ENCODE measurements around the gene AFAP1L2.

The AFAP1L2 gene

DNA sequence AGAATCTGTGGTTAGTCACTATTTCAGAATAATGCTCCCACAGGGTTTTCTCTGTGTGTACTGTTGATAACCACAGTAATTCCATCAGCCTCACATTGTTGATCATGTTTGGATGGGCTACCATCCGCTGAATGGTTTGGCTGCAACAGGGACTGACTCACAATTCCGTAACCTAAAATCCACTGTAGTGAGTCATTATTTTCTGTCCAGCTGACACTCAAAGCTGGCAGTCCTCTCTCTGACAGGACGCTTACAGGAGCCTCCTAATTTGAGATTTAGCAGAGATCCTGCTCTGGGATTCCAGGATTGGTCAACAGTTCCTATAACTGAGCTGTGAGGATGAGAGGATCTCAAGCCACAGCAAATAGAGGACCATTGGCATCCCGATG, 132.5 kb downstream of the AFAP1L2 start:
- DNase-seq (ENCODE audit: low spot score): no peak

DNA sequence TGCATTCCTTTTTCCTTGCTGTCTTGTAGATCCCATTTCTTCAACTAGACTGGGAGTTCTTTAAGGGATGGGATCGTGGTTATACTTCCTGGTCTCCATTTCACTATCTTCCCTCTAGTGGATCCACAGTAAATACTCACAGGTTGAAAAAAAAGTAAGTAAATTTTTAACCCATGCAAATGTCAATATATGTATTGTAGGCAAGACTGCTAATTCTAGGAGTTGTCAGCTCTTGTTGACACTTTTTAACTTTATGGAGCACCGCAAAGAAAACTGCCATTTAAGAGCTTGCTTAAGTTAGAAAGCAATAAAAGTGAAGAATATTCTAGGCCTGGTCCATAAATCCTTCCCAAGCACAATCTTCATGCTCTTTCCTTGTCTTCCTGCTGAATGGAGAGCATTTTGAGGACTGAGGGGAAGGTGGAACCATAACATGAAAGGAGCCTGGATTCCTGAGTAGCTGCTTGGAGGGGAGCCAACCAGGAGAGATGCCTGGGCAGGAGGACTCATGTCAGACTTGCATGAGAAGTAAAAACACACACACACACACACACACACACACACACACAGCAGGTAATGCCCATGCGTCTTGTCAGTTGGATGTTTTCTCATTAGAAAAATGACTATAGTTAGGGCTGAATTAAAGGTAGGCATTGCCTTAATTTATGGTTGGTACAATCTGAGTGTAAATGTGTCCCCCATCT, 133.1 kb downstream of the AFAP1L2 start:
- DNase-seq (ENCODE audit: low spot score): no peak

DNA sequence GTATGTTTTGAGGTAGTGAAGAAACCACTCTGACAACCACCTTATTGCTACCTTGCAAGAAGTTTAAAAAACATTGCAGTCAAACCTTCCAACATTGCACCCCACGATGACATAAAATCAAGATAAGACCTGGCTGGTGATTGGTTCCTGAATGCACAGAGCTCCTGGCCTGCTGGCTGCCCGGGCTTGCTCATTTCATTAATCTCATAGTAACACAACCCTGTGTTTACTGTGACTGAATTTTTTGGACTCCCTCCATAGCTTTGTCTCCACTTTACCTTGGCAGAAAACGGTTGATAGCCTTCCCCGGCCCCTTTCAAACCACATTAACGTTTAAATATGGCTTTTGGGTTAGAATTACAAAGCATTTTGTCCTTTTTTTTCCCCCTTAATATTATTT, 137.8 kb downstream of the AFAP1L2 start:
- DNase-seq (ENCODE audit: low spot score): no peak

DNA sequence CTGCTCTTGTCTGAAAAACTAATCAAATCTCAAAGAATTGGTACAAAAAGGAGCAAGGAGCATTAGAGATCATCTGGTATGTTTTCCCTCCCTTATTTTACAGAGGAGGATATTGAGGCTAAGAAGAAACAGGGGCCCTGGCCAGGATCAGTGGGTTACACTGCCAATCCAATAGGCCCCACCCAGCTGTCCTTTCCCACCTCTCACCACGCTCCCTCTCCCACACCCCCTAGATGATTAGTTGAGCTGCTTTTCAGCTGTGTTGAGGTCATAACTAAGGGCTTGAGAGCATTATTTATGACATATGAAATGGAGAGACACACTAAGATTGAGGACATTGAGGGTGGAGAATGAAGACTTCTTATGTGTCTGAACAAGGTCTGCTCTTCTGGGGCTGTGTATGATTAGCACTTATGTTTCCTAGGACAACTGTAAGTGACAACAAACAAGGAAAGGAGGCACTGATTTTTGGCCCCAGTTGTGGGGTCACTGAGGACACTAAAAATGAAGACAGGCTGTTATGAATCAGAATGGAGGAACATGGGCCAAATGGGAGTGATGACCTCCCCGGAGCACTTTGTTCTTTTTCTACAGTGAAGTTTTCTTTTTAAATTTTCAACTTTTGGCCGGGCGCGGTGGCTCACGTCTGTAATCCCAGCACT, 138.8 kb downstream of the AFAP1L2 start:
- no peak for DNase-seq (ENCODE audit: low spot score)

DNA sequence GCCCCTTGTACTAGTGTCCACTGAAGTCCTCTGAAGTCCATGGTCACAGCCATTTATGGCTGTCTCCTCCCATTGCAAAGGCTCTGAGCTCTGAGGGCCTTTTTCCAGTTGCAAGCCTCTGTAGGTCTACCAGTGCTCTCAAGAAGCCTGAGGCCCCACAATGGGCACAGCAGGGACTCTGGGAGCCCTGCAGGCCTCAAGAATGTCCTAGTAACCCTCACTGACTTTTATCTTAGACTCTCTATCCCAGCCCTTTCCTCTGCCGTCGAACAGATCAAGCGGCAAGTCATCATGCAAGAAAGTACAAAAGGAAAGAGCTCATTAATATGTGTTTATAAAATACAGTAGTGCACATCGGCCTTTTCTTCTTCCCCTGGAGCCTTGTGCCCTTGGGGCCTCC, 141.8 kb downstream of the AFAP1L2 start:
- DNase-seq (ENCODE audit: low spot score): no peak

DNA sequence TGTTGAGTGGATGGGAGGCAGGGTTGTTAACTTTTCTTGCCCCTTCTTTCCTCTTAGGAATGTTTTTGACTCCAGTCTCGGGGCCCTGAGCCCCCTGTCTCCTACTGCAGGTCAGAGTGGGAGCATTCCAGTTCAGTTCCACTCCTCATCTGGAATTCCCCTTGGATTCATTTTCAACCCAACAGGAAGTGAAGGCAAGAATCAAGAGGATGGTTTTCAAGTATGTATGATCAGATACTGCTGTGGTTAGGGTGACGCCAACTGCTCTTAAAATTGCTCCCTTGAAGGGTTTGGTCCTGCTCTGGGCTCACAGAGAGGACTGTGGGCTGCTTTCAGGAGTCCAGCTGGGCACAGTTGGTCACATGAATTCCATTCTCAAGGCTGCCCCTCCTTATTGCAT, 143.2 kb downstream of the AFAP1L2 start:
- no peak for DNase-seq (ENCODE audit: low spot score)

DNA sequence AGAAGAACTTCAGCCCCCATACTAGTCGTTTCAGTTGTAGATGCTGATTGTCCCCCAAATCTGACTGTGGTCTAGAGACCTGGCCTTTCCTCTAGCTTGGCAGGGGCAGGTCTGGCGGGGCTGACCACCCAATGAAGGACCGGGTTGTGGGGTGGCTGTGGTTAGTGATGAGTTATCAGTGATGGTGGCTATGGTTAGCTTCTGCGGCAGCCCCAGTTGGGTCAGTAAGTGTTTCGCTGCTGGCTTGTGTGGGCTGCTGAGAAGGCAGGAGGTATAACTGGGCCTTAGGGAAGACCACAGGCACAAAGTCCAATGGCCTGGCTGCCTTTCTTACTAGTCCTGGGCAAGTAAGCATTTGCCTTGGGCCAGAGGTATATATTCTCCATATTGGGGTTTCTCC, 143.9 kb downstream of the AFAP1L2 start:
- no peak for DNase-seq (ENCODE audit: low spot score)

DNA sequence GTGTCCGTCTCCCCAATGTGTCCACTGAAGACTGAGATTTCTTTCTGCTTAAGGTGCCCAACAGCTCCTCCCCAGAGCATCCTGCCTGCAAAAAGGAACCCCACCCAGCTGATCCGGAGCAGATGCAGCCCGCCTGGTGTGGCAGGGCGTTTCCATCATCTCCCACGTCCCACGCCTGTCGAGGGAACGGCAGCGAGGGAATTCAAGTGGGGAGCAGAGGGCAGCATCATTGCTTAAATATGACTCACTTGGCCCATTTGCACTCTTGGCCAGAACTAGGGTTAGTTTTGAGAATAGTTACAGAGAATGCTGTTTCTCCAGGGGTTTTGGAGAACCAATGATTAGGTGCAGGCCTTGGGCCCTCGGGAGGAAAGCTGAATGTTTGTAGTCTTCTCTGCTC, 144.5 kb downstream of the AFAP1L2 start:
- no peak for DNase-seq (ENCODE audit: low spot score)

DNA sequence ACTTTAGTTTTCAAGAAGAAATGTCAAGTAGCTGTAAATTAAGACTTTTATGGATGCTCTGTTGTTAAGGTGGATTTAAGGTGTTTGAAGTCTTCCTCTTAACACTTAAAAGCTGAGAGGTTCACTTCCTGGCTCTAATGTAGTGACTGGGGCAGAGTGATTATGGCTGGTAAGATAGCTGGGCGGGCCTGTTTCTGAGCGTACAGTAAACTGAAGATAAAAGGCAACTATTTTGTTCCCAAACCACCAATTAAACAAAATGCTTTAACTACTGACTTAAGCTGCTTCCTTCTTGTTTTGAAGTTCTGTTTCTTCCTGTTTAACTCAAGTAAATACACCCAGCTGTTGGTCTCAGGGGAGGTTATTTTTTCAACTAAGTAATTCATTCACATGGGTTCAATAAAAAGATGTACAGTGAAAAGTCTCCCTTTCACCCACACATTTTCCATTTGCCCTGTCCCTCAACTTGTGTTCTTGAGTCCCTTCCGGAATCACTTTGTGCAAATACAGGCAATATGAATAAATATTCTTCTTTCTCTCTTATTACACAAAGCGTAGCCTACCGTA, 145.9 kb downstream of the AFAP1L2 start:
- DNase-seq (ENCODE audit: low spot score): no peak

DNA sequence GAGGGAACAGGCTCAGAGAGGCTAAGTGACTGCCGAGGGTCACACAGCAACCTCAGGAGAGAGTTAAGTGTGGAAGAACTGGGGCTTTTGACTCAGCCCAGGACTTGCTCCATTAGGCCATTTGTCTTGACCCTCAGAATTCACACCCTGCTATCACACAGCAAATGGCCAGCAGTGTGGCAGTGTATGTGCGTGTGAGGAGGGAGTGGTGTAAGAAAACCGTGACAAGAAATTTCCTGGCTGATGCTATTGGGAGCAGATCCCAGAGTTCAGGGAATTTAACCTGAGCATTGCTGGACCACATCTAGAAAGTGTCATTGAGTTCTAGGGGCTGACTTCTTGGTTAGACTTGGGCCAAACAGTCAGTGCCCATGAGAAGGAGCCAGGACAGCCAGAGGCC, 146.8 kb downstream of the AFAP1L2 start:
- DNase-seq (ENCODE audit: low spot score): no peak

DNA sequence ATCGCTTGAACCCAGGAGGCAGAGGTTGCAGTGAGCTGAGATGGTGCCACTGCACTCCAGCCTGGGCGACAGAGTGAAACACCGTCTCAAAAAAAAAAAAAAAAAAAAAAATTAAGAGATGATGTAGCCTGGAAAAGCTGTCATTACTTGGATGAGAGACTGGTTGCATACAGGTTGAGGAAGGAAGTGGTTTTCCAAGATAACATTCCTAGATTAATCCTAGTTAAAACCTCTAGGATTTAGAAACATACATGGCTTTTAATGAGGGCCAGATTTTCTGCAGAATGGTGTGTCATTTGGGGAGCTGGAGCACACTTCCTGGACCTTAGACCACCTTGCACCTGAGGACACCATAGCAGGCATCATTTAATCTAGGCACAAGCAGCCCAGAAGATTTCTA, 147.5 kb downstream of the AFAP1L2 start:
- no peak for DNase-seq (ENCODE audit: low spot score)

DNA sequence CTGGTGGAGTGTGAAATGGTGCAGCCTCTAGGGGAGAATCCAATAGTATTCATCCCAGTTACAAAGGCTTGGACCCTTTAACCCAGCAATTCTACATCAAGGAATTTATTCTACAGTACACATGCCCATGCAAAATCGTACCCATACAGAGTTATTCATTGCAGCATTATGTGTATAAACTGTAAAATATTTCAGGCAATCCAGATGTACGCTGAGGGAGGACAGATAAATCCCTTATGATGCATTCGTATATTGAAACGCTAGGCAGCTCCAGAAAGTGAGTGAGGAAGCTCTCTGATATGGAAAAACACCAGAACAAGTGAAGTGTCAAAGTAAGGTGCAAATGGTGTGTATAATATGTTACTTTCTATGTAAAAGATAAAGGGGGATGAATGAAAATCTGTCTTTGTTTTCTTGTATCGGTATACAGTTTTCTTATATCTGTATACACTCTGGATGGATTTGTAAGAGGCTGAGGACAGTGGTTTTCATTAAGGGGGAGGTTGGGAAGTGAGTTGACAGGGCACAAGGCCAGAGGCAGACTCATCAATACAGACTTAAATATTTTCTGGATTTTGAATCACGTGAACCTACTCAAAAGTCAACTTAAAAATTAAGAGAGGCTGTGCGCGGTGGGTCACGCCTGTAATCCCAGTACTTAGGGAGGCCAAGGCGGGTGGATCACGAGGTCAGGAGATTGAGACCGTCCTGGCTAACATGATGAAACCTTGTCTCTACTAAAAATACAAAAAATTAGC, 148.1 kb downstream of the AFAP1L2 start:
- DNase-seq (ENCODE audit: low spot score): no peak

DNA sequence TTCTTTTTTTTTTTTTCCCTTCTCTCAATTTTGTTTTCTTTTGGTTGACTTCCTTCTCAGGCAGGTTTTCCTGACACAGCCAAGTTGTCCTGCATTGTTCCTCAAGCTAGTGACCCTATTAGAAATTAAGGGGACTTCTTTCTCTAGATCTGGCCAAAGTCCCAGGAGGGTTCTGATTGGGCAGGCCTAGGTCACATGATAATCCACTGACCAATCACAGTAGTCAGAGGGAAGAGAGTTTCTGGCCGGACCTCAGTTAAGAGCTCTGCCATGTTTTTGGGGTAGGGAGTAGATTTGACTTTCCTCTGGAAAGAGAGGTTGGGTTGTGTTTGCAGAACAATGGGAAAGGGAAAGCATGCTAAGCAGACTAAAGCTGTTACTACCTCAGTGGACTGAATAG, 149.1 kb downstream of the AFAP1L2 start:
- no peak for DNase-seq (ENCODE audit: low spot score)

DNA sequence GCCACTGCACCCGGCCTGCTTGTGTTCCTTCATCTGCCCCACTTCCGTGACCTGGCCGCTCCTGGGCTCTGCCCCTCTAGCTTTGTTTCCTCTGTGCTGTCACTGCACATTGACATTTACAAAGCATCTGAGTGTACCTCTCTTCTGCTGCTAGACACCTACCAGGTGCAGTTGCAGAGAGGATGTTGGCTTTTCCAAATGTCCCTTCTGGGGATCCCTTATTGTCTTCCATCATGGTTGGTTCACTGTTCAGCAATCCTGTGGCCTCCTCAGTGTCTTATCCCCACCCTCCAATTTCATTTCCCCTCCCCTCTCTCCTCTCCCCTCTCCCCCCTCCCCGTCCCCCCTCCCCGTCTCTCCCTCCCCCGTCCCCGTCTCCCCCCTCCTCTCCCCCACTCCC, 151.4 kb downstream of the AFAP1L2 start:
- no peak for DNase-seq (ENCODE audit: low spot score)

DNA sequence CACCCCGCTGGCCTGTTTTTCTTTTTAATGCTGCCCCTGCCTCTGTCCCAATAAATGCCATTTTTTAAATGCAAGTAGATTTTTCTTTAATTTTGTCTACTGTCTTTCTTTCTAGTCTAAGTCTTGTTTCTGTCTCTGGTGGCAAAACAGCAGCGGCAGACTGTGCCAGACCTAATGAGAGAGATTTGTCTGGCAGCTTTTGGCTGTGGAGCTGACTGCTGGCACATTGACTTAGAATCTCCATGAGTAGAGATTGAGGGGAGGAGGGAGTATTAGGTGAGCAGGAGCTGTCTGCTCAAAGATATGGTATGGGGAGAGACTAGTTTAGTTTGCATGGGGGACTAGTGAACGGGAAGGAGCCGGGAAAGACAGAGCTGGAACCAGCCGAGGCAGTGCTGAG, 152.2 kb downstream of the AFAP1L2 start:
- DNase-seq (ENCODE audit: low spot score): no peak

DNA sequence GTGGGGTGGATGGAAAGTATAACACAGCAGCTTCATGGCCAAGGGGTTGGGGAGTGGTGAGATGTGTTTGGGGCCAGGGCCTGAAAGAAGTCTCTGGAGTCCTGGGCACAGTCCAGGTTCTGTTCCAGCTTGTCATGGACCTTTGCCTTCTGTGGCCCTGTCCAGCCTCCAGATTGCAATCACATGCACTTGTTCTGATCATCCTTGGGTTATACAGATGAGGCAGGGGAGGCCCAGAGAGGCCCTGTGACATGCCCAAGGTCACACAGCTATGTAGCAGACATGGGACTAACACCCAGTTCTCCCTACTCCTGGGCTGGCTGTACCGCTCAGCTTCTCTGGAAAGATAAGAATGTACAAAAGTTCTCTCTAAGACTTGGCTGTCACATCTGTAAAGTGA, 153.6 kb downstream of the AFAP1L2 start:
- no peak for DNase-seq (ENCODE audit: low spot score)

DNA sequence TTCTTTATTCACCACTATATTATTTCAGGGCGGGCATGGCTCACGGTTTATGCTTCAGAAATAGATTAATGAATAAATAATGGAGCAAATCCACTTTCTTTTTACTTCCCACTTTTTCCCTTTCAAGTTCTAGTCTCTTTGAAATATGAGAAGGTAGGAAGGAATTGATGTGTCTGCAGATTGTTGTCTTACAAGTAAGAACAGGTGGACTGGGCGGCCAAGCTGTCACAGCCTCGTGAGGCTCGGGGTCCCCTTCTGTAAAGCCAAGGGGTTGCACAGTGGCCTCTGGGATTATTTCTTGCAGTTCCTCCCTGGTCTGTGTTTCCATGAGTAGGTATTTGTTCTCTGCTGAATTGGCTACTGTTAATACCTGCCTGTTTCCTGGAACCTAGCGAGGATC, 154.1 kb downstream of the AFAP1L2 start:
- DNase-seq (ENCODE audit: low spot score): no peak

DNA sequence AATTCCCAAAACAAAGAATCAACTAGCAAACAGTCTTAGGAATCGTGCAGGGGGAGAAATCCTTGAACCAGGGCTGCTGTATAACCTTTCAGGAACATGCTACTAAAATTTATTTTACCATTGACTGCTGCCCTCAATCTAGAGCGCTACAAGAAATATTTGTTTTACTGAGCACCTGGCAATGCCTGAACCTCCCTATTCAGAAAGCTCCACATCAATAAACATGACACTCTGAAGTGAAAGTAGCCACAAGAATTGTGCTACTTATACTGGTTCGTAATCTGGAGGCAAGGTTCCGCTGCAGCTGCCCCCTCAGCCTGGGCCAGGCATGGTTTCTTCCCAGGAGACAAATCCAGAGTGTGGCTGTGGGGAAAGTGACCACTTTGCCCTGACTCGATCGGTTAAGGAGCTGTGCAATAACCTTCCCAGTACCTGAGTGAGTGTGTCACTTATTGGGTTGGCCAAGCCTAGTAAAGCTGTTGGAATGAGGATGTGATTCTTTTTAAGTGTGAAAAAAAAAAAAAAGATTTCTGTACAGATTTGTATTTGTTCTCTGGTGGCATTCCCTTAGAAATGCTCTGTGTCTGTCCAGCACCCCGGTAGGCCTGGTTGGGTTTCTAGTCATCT, 157.5 kb downstream of the AFAP1L2 start:
- no peak for DNase-seq (ENCODE audit: low spot score)

DNA sequence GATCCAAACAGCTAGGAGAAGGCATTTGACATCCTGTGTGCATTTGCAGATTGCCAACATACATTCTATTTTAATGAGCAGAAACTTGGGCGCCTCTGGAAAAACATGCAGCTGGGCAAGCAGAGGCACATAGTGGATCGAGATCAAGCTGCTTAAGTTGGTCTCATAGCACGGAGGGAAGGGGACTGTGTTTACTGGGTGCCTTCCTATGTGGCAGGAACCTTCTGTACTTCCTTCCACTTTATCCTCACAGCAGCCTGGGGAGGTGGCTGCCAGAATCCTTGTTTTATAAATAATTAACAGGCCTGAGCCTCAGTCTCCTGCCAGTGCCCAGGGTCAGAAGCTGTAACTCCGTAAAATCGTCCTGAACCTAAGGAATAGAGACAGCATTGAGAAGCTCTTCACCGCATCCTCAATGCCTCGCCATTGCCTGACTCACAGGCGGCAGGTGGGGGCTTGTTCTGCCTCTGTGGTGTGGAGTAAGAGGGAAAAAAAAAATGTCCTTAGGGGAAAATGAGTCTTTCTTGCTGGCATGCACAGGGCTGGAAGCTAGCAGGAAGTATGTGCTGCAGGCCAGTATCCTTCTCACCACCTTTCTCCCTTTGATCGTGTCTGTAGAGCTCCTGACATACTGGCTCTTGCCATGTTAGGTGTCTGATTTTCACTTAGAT, 159.0 kb downstream of the AFAP1L2 start:
- DNase-seq (ENCODE audit: low spot score): no peak
